ENCODE measurements around the gene SYNE3.

- no peak for TF ChIP-seq CTCF (IDR thresholded peaks at IDR 0.05)
- TF ChIP-seq REST (IDR thresholded peaks at IDR 0.05; ENCODE audit: insufficient read depth in 1 of 2, low read depth in 2 of 2, low read length in 1 of 2), result no peak
- no peak for TF ChIP-seq POLR2AphosphoS5 (IDR thresholded peaks at IDR 0.05; ENCODE audit: low read depth, low read length)
- TF ChIP-seq TCF7L2 (IDR thresholded peaks at IDR 0.05; ENCODE audit: low read depth, low read length), result no peak
- TF ChIP-seq SIN3A (IDR thresholded peaks at IDR 0.05; ENCODE audit: borderline replicate concordance, insufficient read depth, low read depth, low read length), result no peak
These were observed 17.7 kb downstream of the SYNE3 start for GRCh38 chr14:95498622-95499353.
